ENCODE results near the gene EMC8.

EMC8 gene

GRCh38 chr16:85754413-85754812, 44.9 kb downstream of the EMC8 start:
- no peak for TF ChIP-seq CTCF (IDR thresholded peaks at IDR 0.05; ENCODE audit: control insufficient read depth, insufficient read depth, low read depth, low read length, missing control alignments)
- DNase-seq (ENCODE audit: low read depth) = no peak
- no peak overlapping the region for H3K4me3 ChIP-seq (ENCODE audit: control insufficient read depth, low read depth, low read length)

- H3K4me3 ChIP-seq (ENCODE audit: control insufficient read depth, low read depth, low read length) = no peak overlapping the region
- no peak for DNase-seq (ENCODE audit: low read depth)
- TF ChIP-seq CTCF (IDR thresholded peaks at IDR 0.05; ENCODE audit: control insufficient read depth, insufficient read depth, low read depth, low read length, missing control alignments) = no peak
Observed at GRCh38 chr16:85753976-85754375, 45.4 kb downstream of the EMC8 start.

GRCh38 chr16:85753559-85753958, 45.8 kb downstream of the EMC8 start:
- no peak overlapping the region for H3K4me3 ChIP-seq (ENCODE audit: control insufficient read depth, low read depth, low read length)
- DNase-seq (ENCODE audit: low read depth) = no peak
- TF ChIP-seq CTCF (IDR thresholded peaks at IDR 0.05; ENCODE audit: control insufficient read depth, insufficient read depth, low read depth, low read length, missing control alignments) = no peak

GRCh38 chr16:85752511-85753420, 46.6 kb downstream of the EMC8 start:
- peak; percentile 22 for TF ChIP-seq CTCF (IDR thresholded peaks at IDR 0.05; ENCODE audit: control insufficient read depth, insufficient read depth, low read depth, low read length, missing control alignments)
- no peak overlapping the region for H3K4me3 ChIP-seq (ENCODE audit: control insufficient read depth, low read depth, low read length)
- DNase-seq (ENCODE audit: low read depth) = no peak

DNA sequence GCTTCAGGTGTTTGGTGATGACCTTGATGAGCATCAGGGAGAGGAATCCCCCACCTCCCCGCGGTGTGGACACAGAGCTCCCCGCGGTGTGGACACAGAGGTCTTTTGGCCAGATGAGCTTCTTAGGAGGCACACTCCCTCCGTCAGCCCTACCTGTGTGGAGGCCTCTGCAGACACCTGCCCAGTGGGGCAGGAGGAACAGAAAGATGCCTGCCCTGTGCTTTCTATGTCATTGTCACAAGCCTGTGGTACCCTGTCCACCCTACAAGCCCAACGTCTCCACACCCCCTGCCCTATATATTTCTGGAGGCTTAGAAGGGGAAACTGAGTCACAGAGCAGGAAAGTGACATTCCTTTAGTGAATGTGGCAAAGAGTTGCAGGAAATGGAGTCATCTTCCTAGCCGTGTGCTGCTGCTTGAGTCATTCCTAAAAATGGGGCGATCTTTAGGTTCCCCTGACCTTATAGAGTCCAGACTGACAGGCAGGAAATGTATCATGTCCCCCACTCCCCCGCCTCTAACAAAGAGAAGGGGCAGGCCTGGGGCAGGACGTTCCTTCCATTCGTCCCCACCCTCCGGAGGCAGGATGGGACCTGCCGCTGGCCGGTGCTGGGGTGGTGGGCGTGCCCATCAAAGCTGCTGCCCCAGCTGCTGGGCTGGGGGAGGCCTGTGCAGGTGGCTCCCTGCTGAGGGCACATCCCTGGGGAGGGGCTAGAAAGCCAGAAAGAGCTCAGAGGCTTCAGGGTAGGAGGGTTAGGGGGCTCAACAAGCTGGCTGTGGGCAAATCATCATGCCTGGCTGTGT, 47.4 kb downstream of the EMC8 start:
- H3K4me3 ChIP-seq (ENCODE audit: control insufficient read depth, low read depth, low read length) = no peak overlapping the region
- no peak for TF ChIP-seq CTCF (IDR thresholded peaks at IDR 0.05; ENCODE audit: control insufficient read depth, insufficient read depth, low read depth, low read length, missing control alignments)
- no peak for DNase-seq (ENCODE audit: low read depth)

GRCh38 chr16:85750827-85751697, 48.3 kb downstream of the EMC8 start, which contains the start of gene C16orf74:
C16orf74 (minus strand) TSS chr16:85751096; CDS start chr16:85735217, 15,879 bp downstream.
- no peak for TF ChIP-seq CTCF (IDR thresholded peaks at IDR 0.05; ENCODE audit: control insufficient read depth, insufficient read depth, low read depth, low read length, missing control alignments)
- no peak for DNase-seq (ENCODE audit: low read depth)
- peak within 1 kb of the TSS; percentile 66 for H3K4me3 ChIP-seq (ENCODE audit: control insufficient read depth, low read depth, low read length)
